Left renal cortex interstitium (tissue), 4 donors: ENCODE measurements around the gene DCLK1. TPM values are rescaled to one million over a fixed set of nuclear protein-coding genes. Genes with fewer than 3 reads are reported as not detected.

Experiments used
- DNase-seq, 4 donors: peaks; one replicate each; pipeline ENCODE4 v3.0.0-alpha.2; 2013; ENCODE audit warnings: low read depth in 4 of 4, low spot score in 2 of 4, missing footprints in 1 of 4
- polyA plus RNA-seq, 4 donors: library from polyadenylated mRNA; unstranded; fragments of 120-200 nt; gene quantifications; one replicate each; pipeline ENCODE4 v1.2.1, GENCODE V29; 2013; ENCODE audit not compliant: insufficient read length in 4 of 4

DCLK1 gene
- polyA plus RNA-seq, 4 donors, result 4.9 to 7.1 (median 6.1) TPM

DNA sequence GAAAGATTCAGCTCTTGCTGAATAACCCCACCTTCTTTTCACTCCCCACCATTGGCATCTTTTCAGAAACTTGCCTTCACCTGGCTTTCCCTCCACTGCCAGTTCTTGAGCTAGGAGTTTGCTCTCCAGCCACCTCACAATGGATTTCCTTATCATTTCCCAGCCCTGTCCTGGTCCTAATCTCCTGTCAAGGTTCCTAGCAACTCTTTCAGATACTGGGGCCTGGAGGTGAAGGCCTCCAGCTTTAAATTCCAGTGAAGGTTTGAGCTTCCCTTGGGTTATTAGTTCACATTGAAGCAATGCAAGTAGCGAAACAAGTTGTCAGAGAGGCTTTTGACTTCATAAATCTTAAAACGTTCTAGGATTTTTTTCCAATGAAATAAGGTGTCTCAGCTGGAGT, 333.9 kb downstream of the DCLK1 start:
- no peak for DNase-seq

DNA sequence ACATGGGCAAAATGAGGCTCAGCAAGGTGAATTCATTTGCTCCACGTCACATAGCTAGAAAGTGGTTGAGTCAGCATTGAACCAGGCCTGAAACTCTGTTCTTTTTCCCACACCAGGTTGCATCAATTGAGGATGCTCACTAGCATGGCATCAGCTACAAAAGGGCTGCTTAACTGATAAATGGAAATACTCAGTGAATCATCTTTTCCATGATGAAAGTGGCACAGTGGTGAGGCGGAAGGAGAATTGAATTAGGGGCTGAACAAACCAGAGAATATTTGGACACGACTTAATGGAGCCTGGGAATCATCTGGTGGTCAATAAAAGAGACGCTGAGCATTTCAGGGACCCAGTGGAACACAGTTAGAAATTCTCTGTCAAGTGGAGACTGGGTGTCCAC, 334.6 kb downstream of the DCLK1 start:
- DNase-seq, result no peak

DNA sequence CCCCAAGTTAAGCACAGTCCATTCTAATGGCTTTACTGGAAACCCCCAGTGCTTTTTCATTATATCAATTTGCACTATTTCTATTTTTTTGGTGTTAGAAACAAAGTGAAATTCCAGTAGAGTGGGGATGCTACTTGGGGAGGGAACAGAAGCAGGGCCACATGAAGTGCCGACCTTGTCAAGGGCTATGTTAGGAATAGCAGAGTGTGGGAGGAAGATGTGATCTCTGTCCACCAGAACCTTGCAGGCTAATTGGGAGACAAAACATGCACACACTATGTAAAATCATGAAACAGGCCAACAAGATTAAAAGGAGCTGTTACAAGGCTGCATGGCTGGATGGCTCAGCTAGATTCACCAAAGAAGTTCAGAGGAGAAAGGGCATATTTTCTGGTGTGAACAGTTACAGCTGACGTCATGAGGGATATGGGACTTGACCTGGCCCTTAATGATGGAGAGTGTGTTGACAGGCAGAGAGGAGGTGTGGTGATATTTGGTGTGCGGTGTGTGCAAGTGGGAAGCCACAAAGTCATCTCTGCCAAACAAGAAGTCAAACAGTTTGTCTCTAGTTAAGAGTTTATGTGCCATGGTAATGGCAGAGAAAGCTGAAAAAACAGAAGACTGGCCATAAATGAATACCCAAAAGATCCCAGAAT, 336.3 kb downstream of the DCLK1 start:
- DNase-seq, result no peak

DNA sequence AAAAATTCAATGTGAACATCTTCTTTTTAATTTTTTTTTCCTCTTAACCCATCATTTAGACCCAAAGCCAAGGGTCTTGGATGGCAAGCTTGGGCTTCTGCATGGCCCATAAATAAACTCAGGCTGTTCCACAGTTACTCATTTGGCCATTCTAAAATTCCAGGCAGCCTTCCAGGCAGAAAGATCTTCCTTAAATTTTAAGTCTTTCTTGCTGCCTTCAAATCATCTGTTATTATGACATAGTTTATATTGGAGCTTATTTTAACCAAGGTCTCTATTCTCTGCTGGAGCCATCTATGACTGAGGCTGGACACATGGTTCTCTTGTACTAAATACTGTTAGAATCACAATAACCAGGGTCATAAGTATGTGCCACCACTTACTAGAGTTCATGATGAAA, 337.4 kb downstream of the DCLK1 start:
- DNase-seq, result no peak

DNA sequence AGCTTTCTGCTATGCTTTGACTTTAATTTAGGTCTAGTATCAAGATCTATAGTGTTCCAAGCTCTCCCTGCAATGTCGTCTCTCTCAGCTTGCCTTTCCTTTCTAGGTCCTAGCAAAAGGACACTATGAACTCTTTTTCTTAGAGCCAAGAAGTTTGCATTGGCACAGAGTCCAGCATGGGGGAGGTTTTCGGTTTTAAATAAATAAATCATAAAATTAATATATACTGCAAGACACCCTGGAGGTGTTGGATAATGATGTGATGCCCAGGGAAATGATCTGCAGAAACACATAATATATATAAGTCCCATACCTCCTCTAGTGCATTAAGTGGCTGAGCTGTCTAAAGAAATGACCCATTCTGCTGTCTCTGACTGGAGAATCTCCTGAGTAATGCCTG, 338.3 kb downstream of the DCLK1 start:
- no peak for DNase-seq

DNA sequence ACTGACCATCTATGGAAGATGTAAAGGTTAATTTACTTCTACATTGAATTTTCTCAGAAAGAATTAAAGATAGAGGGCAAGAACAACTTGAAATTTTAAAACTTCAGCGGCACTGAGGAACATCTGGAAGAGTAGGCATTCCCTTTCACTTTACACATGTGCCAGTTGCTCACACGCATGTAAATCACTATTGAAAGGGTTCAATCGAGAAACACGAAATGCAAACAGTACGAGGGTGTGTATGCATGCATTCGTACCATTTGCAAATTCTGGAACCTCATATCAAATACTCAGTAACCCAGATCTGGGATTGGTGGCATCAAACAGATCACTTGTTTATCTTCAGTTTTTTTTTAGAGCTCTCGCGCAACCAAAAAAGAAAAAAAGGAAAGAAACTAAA, 339.2 kb downstream of the DCLK1 start:
- no peak for DNase-seq

DNA sequence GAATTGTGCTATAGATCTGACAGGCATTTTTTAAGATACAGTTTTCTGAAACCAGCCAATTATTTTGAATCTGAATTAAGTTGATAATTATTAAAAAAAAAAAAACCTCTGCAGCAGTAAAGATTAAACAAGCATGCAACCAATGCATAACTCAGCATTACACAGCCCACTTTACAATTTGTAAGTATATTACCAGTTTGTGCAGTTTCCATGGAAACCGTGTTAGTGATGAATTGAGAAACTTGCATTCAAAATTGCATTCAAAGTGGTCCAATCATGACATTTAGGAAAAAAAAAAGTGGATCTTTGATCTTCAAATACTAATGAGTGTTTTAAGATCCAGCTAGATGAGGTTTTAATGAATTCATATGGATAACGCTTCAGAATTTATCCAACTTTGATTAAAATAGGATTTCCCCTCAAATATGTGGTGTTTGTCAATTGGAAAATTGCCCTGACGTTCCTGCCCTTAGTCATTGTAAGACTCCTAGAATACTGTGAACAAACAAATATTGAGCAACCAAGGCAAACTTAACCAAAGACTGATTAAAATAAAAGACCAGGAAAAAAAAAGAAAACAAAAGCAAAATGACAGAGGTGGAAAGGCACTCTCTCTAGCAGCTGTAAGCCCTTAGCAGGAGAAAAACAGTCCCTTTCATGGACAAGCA, 339.9 kb downstream of the DCLK1 start:
- DNase-seq, result no peak

DNA sequence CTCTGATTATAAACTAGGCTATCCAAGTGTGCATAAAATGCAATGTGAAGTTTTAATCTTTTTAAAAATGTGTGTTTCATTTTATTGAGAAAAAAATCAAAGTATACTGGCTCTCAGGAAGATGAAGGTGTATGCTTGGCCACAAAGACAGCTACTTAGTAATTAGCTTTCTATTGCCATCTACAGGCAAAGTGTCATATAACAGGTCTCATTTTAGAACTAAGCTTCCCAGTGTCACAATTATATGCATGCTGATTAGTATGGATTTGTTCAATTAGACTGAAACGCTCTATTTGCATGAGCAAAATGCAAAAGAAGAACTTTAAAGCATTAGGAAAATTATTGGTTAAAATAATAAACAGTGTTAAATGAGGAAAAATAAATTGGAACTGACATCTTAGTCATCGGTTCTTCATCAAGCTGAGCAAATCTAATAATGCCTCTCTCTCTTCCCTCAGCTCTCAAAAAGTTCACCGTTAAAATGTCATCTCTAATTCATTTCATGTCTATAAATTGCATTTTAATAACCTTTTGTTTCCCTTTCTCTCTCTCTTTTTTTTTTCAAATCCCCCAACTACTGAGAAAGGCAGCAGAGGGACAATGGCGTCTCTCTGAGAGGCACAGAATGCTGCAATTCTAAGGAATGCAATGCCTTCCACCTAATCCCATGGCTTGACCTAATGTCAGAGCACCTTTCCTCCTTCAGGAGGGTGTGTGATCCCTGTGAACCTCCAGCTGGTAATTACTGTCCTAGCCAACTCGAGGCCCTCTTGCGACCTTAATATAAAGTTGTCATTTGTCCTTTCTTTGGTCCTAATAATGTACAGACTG, 341.6 kb downstream of the DCLK1 start:
- no peak for DNase-seq

DNA sequence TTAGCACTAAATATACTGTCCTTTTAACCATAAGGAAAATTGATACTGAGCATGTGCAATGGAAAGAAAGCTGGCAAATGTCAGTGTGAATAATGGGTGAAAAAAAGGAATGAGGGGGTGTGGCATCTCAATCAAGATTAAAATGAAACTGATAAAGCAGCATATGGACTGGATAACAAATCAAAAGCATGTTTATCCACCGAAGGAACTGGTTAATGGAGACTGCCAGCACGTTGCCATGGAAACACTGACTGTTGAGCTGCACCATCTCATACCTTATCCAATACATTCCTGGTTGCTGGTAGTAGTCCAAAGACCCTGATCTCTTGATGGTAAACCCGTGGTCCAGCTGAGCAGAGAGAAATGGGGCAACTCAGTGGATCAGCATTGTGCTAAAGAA, 343.2 kb downstream of the DCLK1 start:
- DNase-seq, result no peak

DNA sequence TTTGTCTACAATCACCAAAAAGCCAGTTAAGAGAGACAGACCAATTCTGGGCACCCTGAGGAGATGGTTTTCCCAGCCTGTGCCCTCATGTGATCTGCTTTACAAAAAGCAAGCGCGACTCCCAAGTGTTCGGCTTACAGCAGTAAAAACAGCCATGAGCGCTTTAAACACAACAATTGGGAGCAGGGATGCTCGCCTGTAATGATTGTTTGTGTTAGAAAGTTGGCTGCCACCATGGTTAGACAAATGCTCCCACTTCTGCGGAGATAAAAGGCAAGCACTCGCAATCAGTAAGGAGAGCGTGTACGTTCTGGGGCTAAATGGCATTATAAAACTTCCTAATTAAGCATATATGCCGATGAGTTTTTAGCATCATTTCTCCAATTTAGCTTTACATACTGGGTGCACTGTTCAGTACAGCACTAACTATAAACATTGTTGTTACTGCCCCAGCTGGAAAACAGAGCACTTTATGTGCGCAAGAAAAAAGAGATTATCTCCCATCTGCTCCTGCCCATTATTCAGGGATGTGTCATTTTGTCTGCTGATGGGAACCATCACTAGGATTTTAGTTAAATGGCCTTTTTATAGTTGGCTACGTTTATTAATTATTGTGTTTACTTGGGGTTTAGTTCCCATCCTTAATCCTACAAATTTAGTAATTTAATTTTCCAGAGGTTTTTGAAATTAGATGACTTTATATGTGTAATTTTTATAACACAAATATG, 345.4 kb downstream of the DCLK1 start:
- no peak for DNase-seq

DNA sequence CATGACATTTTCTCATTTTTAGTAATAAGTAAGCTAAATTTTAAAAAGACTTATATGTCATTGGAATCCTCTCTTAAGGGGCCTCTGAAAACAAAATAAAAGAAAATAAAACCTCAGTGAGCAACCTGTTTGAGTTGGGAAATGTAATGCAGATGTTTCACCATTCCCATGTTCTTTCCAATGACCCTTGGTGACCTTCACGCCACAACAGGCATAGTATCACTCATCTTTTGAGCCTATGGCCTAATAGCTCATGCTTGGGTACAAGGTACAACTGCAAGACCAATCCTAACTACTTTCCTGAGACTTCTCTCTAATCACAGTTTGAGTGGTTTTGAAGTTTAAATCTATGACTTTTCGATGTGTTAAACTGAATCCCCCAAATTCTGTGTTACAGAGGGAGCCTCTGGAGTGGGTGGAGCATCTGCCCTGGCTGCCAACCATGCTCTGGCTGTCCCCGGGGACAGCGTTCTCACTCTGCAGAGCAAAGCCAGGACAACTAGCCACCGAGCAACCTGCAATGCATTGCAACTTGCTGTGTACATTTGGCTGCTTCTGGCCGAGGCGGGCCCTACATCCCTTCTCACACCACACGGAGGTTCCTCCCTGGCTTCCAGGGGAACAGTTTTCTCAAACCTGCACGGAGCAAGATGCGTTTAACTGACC, 346.8 kb downstream of the DCLK1 start:
- no peak for DNase-seq

DNA sequence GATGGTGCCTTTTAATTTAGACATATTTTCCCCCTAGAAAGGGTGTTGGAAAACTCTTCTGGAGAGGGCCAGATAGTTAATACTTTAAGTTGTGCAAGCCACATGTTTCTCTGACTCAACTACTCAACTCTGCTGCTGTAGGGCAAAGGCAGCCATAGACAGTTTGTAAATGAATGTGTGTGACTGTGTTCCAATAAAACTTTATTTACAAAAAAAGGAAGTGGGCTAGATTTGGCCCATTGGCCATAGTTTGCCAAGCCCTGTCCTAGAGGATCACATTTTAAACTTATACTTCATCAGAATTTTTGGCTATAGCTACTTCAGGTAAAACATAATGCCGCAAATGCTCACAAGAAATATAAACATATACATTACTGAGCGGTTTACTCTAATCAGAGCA, 348.4 kb downstream of the DCLK1 start:
- DNase-seq, result no peak

DNA sequence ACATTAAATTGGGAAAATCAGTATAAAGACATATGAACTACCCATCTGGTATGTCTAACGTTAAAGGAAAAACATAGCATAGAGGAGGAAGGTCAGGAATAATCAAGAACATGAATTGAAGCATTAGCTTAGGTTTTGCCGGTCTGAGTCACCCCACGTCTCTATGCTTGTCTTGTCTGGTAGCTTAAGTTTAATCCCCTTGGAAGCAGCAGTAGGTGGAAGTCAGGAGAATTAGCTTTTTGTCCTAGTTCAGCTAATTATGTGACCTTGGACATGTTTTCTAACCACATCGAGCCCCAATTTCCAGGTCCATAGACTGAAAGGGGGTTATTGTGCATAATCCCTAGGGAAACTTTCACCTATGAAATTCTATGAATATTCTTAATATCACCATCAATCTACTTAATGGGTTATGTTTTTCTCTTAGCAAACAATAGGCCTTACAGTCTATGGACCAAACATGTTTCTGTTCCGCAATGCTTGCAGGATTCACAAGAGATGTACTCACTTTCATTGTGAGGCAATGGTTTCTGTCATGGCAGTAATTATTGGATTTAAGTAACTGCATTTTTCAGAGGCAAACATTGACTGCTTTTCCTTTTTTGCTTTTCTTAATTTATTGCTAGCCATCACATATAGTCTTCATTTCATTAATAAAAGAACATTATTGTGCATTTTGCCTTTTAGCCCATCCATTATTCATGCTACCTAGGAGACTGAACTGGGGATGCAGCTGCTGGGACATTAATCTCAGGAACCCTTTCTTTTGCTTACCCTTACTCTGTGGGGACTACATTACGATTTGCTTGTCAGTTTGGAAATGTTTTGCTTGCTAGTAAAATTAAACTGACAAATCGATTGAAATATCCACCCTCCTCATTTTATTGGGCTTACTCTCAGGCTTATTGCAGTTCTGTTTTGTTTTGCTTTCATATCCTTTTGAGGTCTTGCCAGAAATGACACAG, 349.9 kb downstream of the DCLK1 start:
- no peak for DNase-seq

DNA sequence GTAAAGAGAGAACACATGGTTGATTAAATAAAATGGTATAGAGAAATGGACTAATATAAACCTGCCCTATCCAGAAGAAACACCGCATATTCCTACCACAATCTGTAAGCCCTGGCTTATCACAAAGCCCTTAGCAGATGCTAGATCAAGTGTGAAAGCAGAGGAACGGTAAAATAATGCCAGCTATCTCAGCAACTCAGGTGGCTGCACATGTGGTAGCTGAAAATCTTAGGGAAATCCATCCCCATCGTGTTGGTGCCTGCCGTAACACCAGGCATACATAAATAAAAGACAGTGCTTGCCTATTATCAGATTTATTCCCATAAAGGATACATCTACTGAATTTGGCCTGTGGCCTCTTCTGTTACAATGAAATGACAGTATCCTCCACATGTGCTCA, 350.6 kb downstream of the DCLK1 start:
- no peak for DNase-seq

DNA sequence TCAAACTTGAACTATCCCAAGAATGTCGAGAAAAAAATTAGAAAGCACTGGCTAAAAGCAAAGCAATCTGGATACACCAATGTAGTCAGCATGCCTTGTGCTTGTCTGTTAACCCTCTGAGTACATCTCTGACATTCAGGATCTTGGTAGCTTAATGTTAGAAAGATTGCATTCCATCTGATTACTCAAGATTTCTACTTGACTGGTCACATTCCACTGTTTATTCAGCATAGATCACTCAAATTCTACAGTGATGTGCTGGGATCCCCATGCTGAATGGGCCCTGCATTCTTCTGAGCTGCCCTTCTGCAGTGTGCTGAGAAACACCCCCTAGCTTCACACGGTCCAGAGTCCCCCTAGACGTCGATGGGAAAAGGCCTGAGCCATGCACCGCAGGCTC, 359.3 kb downstream of the DCLK1 start:
- DNase-seq, result no peak

DNA sequence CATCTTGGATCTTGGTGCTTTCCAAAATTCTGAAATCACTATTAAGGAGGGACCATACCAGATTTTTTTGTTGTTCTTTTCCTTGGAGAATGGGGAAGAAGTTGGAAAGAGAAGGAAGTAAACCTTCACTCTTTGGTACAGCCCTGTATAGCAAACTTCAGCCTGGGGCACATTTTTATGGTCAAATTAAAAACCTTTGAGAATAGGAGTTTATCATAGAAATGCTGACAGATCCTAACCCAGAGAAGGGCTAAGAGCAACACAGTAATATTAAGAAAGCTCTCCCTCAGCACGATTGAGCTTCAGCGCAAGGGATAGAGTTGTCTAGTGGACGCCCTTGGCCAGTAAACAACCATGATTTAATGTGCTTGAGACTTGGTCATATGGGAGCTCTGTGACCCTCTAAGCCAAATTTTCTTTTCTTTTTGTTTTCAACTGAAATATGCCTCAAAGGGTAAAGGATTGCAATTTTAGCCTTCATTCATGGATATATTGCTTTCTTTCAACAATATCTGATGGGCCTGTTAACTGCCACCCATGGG, 360.4 kb downstream of the DCLK1 start:
- no peak for DNase-seq

DNA sequence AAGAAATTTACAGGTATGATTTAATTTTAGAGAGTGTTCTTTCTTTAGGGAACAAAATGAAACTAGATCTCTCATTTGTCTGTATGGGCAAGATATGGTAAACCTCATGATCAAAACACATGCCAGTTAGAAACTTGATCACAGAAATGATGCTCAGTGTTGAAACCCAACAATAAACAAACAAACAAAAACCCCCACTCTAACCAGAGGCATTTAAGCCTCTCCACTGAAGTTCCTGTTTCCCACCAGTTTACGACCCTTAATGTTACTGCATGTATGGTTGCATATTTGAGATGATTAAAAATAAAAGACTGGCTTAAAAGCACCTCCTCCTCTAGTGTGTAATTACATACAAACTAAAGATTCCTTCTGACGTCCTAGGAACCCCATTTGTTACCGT, 361.4 kb downstream of the DCLK1 start:
- no peak for DNase-seq

DNA sequence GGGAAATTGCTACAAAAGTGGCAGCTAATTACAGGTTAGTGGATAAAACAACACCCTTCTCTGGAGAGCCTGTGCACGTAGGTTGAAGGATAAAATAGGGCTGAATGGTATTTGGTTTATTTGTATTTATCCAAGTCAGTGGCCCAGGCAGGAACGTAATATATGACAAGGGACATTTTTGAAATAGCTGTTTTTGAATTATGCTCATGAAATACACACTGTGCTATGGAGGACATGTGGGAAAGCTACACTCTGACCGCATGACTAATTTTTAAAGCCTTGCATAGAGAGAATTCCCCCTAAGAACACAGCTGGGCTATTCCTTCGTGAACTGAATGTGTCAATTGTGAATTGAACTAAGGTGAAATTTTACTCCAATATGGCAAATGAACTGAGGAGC, 362.6 kb downstream of the DCLK1 start:
- no peak for DNase-seq

DNA sequence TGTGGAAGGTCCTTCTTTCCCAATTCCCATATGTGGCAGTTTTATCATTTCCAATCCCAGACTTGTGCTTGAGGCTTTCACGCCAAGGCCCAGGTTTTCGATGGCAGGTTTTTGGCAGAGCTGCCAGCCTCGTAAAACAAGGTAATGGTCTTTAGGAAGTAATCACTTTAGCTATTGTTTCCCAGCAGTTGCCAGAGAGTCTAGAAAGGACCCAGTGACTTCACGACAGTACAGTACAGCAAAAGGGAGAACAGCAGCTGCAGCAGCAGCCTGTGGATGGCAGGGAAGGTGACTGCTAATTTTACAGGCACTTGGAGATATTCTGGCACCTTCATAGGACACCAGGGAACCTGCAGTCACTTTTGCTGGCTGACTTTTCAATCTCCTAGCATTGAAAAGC, 363.1 kb downstream of the DCLK1 start:
- no peak for DNase-seq
